Measurements from ENCODE around the gene SPC24. TPM values are rescaled to one million over a fixed set of nuclear protein-coding genes. Genes with fewer than 3 reads are reported as not detected.

SPC24 gene
- total and polyA plus RNA-seq, 9 of the 15 experiments (the other 6 are each of a cell fraction or from before 2014, with no cell fraction given), result 18.2 to 154 (median 60.9) TPM

DNA sequence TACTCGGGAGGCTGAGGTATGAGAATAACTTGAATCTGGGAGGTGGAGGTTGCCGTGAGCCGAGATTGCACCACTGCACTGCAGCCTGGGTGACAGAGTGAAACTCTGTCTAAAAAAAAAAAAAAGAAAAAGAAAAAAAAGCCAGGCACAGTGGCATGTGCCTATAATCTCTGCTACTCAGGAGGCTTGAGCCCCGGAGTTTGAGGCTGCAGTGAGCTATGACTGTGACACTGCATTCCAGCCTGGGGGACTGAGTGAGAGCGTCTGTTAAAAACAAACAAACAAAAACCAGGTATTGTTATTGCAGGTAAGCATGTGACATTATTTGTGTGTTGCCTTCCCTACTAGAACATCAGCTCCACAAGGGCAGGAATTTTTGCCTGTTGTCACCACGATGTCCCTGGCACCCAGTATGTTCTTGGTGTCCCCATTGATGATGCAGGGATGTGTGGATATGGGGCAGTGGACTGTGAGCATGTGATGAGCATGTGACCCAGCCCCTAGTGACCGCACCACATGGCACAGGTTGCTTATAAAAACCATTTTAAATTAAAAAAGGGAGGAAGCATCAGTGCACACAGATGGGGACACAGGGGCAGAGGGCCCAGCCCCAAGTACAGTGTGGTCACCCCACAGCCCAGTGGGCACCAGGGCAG, 43.3 kb upstream of the SPC24 start:
- no peak overlapping the region for H3K9ac ChIP-seq (ENCODE audit: insufficient read depth in 1 of 2, low read depth in 2 of 2, low read length in 2 of 2)
- 55% methylated on average over 5 of the region's 7 CpGs for WGBS (ENCODE audit: insufficient coverage, low coverage, missing lambda C conversion rate)
- H3K4me3 ChIP-seq, result no peak overlapping the region
- BruUV-seq (replicated peaks), result no TSS peak
- peaks cover 15% of the 10 kb centered on the region for H3K79me2 ChIP-seq (ENCODE audit: control insufficient read depth, insufficient read depth, low read length)
- H3K9me1 ChIP-seq (ENCODE audit: control insufficient read depth, insufficient read depth, low read length), result no peaks in the 10 kb centered on the region
- FAIRE-seq (peak; percentile 65), ATAC-seq (no peak), DNase-seq (ENCODE audit: extremely low read depth in 1 of 4, low spot score in 3 of 4) (peak in 1 of 4 experiments; percentile 18)
- no peaks in the 10 kb centered on the region for H3K9me3 ChIP-seq (replicated peaks; ENCODE audit: control insufficient read depth, insufficient read depth, low read depth, low read length)
- peak overlapping the region; percentile 17; the same call in 1 of the 3 replicates for H3K27ac ChIP-seq (ENCODE audit: extremely low read depth, low read depth, low read length)
- intact Hi-C loops (cut with micrococcal nuclease), result loop anchor here (5.0 kb wide), 1 partner anchor 42 kb away; the partner anchor contains the start of gene SPC24
- ChIA-PET POLR2A (interaction anchor here (0.7 to 1.4 kb wide), 4 partner anchors 11 to 61 kb away, joined by 3 to 4 read pairs (median 3); no protein-coding TSS in a partner anchor), CTCF (ENCODE audit: low intra/inter-chr PET ratio) (no interaction called here)
- no peak overlapping the region for H2AFZ ChIP-seq (ENCODE audit: low read depth, low read length)
- no peaks in the 10 kb centered on the region for H3K27me3 ChIP-seq (ENCODE audit: control insufficient read depth in 2 of 2, insufficient read depth in 2 of 2, low read length in 2 of 2)
- peaks cover 20 to 64% of the 10 kb centered on the region in 2 experiments for H3K4me1 ChIP-seq (replicated peaks in 1 of 2; ENCODE audit: control insufficient read depth in 2 of 2, insufficient read depth in 2 of 2, low read length in 2 of 2)
- 0 out of 2 replicates have a peak, but pooled peaks cover 3% of the 10 kb centered on the region for H4K20me1 ChIP-seq (replicated peaks; ENCODE audit: control insufficient read depth, insufficient read depth, low read length)
- TF ChIP-seq RAD51 (IDR thresholded peaks at IDR 0.05; ENCODE audit: borderline replicate concordance, low read depth) (peak; percentile 23; the same call in 1 of the 2 replicates), CBFA2T3 (IDR thresholded peaks at IDR 0.05) (peak; percentile 2; the same call in 1 of the 2 replicates), HMG20B (CRISPR knock-in tag; IDR thresholded peaks at IDR 0.05) (no peak), MTA2 (IDR thresholded peaks at IDR 0.05; ENCODE audit: low read depth) (0 out of 2 replicates have a peak, but pooled peaks have one; percentile 4), ZNF384 (IDR thresholded peaks at IDR 0.05; ENCODE audit: low read depth, low read length) (peak; percentile 59), DPF2 (IDR thresholded peaks at IDR 0.05) (no peak), ZNF175 (CRISPR knock-in tag; IDR thresholded peaks at IDR 0.05; ENCODE audit: low read depth) (no peak)
- TF ChIP-seq, protein P1, sequence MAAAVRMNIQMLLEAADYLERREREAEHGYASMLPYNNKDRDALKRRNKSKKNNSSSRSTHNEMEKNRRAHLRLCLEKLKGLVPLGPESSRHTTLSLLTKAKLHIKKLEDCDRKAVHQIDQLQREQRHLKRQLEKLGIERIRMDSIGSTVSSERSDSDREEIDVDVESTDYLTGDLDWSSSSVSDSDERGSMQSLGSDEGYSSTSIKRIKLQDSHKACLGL (CRISPR knock-in tag; IDR thresholded peaks at IDR 0.05; ENCODE audit: borderline replicate concordance, poor library complexity, severe bottlenecking), result no peak
- TF ChIP-seq, protein P2, sequence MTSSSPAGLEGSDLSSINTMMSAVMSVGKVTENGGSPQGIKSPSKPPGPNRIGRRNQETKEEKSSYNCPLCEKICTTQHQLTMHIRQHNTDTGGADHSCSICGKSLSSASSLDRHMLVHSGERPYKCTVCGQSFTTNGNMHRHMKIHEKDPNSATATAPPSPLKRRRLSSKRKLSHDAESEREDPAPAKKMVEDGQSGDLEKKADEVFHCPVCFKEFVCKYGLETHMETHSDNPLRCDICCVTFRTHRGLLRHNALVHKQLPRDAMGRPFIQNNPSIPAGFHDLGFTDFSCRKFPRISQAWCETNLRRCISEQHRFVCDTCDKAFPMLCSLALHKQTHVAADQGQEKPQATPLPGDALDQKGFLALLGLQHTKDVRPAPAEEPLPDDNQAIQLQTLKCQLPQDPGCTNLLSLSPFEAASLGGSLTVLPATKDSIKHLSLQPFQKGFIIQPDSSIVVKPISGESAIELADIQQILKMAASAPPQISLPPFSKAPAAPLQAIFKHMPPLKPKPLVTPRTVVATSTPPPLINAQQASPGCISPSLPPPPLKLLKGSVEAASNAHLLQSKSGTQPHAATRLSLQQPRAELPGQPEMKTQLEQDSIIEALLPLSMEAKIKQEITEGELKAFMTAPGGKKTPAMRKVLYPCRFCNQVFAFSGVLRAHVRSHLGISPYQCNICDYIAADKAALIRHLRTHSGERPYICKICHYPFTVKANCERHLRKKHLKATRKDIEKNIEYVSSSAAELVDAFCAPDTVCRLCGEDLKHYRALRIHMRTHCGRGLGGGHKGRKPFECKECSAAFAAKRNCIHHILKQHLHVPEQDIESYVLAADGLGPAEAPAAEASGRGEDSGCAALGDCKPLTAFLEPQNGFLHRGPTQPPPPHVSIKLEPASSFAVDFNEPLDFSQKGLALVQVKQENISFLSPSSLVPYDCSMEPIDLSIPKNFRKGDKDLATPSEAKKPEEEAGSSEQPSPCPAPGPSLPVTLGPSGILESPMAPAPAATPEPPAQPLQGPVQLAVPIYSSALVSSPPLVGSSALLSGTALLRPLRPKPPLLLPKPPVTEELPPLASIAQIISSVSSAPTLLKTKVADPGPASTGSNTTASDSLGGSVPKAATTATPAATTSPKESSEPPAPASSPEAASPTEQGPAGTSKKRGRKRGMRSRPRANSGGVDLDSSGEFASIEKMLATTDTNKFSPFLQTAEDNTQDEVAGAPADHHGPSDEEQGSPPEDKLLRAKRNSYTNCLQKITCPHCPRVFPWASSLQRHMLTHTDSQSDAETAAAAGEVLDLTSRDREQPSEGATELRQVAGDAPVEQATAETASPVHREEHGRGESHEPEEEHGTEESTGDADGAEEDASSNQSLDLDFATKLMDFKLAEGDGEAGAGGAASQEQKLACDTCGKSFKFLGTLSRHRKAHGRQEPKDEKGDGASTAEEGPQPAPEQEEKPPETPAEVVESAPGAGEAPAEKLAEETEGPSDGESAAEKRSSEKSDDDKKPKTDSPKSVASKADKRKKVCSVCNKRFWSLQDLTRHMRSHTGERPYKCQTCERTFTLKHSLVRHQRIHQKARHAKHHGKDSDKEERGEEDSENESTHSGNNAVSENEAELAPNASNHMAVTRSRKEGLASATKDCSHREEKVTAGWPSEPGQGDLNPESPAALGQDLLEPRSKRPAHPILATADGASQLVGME (CRISPR knock-in tag; IDR thresholded peaks at IDR 0.05), result no peak
- TF ChIP-seq, protein P3, sequence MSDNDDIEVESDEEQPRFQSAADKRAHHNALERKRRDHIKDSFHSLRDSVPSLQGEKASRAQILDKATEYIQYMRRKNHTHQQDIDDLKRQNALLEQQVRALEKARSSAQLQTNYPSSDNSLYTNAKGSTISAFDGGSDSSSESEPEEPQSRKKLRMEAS (CRISPR knock-in tag; IDR thresholded peaks at IDR 0.05), result peak; percentile 31; the same call in 1 of the 2 replicates
- peaks cover 14% of the 10 kb centered on the region; the same call in 2 of the 3 replicates for H3K36me3 ChIP-seq (ENCODE audit: control insufficient read depth, insufficient read depth, low read length)
- H3K4me2 ChIP-seq (ENCODE audit: insufficient read depth, low read length), result no peak overlapping the region
- in situ Hi-C loops (cut with MboI), result no loop called here
